IPS-NIHi7 (cell line): Measurements from ENCODE around the gene CNTN5.

Source experiments
- DNase-seq: peaks from one replicate; pipeline ENCODE4 v3.0.0; 2012; ENCODE audit warnings: mixed read lengths; ENCODE audit errors: extremely low spot score

CNTN5 gene

DNA sequence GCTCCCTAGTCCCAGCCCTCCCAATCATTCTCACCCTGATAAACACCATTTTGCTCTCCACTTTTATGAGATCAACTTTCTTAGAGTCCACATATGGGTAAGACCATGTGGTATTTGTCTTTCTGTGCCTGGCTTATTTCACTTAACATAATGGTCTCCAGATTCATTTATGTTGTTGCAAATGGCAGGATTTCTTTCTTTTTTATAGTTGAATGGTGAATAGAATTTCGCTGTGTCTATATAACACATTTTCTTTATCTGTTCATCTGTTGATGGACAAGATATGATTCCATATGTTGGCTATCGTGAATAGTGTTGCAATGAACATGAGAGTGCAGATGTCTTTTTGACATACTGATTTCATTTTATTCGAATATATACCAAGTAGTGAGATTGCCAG is 1298.9 kb downstream of the CNTN5 start:
- DNase-seq: no peak

DNA sequence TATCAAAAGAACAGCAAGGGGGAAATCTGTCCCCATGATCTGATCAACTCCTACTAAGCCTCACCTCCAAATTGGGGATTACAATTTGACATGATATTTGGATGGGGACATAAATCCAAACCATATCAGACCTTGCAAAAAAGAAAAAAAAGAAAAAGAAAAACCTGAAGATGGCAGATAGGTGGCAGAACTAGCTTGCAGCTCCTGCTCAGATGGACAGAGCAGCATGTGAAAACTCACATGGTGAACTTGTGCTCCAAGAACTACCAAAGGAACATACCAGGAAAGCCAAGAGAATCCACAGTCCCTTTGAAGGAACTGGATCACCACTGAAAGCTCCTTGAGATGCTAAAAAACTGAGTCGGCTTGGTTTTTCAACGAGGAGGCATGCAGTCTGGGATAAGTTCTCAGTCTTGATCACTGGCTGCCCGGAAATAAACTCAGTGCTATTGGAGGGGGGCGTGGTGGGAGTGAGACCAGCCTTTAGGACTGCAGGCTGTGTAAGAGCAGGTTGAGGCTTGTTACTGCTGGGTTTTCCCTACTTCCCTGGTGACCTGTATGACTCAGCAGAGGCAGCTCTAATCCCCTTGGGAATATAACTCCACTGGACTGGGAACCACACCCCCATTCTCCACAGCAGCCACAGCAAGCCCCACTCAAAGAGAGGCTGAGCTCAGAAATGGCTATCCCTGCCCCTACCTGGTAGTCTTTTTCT is 1308.0 kb downstream of the CNTN5 start:
- no peak for DNase-seq

DNA sequence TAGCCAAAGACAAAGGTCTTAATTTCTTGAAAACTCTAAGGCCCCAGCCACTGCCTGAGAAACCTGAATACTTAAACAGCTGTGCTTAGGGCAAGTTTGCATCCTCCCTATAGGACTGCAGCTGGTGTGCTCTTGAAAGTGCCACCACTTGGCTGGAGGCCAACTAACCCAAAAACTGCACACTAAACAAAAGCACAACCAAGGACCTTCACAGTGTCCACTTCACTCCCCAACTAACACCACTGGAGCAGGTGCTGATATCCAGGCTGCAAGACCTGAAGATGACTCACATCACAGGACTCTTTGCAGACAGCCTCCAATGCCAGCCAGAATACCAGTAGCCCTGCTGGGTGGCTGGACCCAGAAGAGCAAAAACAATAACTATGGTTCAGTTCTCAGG is 1308.6 kb downstream of the CNTN5 start:
- no peak for DNase-seq

DNA sequence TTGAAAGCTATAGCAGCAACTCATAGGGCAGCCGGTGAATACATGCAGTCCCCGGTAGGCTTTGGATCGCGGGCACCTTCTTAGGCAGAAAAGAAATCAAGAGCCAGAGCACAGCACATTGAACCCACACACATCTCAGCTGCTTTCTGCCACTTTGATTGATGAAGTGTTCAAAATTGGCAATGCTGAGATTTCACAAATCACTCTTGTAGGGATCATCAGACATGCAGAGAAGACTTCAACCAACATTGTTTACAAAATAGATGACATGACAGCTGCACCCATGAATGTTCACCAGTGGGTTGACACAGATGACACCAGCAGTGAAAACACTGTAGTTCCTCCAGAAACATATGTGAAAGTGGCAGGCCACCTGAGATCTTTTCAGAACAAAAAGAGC is 1316.1 kb downstream of the CNTN5 start:
- DNase-seq: no peak

DNA sequence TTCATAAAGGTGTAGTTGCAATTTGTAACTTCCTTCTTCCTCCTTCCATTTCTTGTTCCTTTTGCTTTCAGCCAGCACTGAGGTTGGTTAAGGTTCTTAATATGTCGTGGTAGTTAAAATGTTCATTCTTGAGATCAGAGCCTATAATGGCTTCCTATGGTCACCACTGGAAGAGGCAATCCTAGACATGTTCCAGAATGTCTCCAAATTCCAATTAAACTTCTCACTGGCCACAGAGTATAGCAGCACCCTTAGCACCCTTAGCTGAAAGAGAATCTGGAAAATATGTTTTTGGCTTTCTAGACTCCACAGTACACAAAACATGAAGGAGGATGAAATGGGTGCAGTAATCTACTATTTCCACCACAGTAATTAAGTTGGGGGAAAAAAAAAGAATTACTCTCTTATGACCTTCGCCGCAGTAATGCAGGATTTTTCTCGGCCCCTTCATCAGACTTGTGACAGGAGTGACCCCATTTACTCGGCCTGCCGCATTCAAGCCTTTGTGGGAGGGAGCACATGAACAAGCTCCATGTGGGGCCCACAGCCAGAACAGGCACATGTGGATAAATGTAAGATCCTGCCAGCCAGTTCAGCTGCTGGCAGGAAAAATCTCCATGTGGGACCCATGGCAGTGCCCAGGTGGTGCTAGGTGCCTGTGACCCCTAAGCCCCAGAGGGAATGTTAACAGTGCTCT is 1317.5 kb downstream of the CNTN5 start:
- DNase-seq: no peak

DNA sequence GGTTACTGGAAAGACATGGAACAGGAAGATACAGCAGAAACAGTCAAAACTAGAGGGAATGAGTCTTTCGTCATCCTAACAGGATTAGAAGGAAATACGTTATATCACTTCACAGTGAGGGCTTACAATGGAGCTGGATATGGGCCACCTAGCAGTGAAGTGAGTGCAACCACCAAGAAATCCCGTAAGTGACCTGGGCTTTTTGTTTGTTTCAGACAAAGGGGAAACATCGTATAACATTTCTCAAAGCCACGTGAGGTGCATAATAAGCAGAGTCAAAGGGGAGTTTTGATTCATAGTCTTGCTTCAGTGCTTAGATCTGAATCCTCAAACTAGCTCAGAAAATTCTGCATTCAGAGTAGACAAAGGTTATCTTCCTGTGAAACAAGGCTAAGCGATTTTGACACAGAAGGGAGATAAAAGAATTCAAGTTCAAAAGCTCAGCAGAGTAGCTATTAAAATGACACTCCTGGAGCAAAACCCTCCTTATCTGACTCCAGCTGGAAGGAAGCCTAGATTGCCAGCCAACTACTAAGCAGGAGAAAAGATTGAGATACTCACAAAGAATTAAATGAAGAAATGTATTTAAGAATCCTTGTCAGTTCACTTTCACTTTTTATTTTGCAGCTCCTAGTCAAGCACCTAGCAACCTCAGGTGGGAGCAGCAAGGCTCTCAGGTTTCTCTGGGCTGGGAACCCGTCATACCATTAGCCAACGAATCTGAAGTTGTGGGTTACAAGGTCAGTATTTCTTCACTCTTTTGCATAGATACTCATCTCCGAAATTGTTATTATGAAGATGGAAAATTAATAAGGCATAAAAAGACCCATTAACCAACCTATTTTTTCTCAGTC is 1319.9 kb downstream of the CNTN5 start:
- DNase-seq: peak; percentile 16

DNA sequence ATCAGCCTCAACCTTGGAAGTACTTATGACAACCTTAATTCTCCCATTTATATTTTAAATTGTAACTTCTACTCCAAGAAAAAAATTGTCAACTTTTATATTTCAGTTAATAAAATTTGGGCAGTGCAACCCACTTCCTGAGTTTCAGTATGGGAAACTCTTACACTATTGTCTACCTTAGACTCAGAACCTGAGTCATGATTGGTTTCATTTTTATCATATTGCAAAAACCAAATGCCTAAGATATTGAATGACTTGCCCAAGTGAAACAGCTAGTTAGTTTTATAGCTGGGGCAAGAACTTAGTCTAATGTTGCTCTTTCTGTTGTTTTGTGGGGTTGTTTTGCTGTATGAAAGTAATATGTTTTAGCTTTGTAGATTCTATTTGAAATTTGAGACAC is 1332.3 kb downstream of the CNTN5 start:
- no peak for DNase-seq

DNA sequence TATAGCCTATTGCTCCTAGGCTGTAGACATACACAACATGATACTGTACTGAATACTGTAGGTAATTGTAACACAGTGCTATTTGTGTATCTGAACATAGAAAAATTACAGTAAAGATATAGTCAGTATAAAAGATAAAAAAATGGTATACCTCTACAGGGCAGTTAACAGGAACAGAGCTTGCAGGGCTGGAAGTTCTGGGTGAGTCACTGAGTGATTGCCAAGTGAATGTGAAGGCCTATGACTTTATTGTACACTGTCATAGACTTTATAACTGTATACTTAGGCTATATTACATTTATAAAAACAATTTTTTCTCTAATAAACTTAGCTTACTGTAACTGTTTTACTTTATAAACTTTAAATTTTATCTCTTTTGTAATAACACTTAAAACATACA is 1334.0 kb downstream of the CNTN5 start:
- no peak for DNase-seq

DNA sequence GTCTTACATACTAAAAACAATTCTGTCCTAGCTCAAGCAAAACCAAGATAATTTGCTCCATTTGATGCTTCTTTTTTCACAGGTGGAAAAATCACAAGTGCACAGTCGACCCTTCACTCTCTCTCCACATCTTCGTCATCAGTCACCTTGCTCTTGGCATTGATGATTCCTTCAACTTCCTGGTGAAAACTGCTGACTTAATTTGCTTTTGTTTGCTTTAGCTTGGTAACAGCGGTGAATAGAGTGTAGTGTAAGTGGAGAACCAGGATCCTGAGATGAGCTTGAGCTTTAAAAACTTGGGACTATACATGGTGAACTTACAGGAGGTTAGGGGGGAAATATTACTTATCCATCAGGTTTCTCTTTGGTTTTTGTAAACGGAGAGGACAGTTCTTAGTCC is 1335.3 kb downstream of the CNTN5 start:
- DNase-seq: no peak

DNA sequence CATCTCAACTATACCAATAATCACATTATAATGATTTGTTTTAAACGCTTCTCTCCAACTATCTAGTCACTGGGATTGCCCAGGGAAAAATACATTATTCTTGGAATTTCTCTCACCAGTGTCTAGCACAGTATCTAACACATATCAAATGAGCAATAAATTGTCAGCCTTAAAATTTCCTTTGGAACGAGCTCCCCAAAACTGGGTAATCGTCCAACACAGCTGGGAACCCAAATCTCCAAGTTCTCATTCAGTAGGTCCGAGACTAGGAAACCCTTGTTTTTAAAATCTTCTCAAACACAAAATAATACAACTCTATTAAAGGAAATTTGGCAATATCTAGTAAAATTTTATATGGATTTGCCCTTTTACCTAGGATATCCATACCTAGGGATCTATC is 1338.5 kb downstream of the CNTN5 start:
- DNase-seq: no peak

DNA sequence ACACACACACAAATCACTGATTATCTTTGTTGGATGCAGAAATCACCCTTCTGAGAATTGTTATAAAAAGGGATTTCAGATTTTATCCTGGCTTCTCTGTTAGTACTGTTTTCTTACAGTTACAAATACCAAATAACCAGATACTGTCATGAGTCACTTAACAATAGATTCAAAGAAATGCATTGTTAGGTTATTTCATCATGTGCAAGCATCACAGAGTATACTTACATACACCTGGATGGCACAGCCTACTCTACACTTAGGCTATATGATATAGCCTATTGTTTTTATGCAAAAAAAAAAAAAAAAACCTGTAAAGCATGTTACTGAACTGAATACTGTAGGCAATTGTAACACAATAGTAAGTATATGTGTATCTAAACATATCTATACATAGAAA is 1347.1 kb downstream of the CNTN5 start:
- no peak for DNase-seq

DNA sequence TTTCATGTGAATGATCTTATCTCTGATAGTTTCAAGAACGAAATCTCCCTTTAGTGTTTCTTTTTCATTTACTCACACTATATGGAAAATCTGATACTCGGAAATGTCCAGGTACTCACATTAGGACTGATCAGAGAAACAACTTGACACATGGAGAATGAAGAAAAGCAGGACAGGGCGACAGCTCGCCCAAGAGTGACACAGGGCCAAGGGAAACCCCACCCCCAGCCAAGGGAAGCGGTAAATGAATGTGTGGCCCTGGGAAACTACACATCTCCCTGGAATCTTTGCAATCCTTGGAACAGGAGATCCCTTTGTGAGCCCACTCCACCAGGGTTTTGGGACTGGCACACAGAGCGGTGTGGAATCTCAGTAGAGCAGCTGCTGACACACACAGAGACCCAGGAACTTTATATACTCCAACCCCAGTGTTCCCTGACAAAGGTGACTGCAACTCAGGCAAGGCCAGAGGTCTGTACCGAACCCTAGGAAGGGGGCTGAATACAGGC is 1362.7 kb downstream of the CNTN5 start:
- DNase-seq: no peak

DNA sequence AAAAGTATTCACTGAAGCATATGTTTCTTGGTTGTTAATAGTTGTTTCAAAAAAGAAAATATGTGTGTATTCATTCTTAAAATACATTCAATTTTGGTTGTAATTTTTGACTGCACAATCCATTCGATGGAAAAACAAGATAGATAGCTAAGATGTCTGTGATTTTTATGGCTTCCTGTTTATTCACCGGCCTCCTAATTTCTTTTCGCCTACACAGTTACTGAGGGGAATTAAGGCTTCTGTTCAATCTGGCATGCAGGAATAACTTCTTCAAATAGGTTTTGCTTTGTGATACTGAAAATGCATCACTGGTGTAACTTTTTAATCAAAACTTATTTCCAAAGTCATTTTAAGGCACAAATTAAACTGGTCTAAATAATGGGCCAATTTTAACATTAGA is 1375.5 kb downstream of the CNTN5 start:
- DNase-seq: no peak

DNA sequence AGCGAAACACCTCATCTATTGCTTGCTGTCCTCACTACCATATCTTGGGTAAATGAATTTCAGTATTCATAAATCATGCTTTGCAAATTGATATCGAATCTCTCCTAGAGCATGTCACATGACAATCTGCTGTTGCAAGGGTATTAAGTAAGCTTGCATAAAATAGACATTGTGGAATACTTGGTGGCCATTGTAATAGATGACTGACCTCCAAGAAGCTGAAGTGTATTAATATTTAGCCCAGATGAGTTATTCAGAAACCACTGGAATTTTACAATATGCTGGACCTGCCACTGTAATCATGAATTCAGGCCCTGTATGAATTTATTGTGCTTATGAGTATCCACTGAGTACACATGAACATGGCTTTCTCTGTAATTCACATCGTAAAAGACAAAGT is 1376.7 kb downstream of the CNTN5 start:
- DNase-seq: no peak

DNA sequence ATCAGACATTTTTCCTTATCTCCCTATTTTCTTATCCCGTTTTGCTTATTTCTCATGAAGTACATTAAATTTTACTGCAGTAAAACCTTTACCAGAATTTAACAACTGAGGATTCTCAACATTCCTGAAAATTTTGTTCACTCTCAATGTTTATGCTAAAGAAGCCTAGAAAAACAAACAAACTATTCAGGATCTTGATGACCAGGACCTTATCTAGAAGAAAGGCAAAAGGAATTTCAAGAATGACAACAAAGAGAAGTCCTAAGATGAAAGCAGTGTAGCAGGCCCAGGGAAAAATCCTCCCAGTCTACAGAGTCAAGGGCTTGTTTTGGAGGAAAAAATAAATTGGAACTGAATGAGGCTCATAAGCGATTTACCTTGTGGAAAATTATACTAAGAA is 1383.1 kb downstream of the CNTN5 start:
- DNase-seq: peak; percentile 52

DNA sequence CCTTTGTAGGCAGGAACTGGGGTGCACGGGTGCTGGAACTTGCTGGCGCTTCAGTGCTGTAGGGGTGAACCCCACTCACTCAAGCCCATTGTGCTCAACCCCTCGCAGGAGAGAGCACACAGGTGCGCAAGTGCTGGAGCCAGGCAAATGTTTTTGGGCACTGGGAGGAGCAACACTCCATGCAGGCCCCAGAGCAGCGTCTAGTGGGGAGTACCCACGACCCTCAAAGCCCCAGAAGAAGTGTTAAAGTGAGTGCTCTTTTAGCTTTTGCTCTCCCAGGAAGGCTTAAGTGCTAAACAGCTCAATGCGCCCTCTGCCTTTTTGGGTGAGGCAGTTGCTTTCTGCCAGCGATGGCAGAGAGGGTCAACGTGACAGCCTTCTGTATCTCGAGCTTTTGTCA is 1384.2 kb downstream of the CNTN5 start:
- DNase-seq: no peak
